HL-60 (cell line): ENCODE data around the gene MBNL1.
"Not testable (repeated sequence)": the region's sequence is repeated elsewhere in the genome, so short reads cannot be mapped to it uniquely, and the experiment has no call there.

Experiments
- CTCF ChIP-seq: IDR thresholded peaks from one replicate; pipeline ENCODE4 v1.5.1; 2011; ENCODE audit warnings: low read length, control low read depth, inconsistent platforms; ENCODE audit not compliant: insufficient read depth
- POLR2AphosphoS5 ChIP-seq: IDR thresholded peaks from 2 replicates; pipeline ENCODE4 v1.6.1; 2012; ENCODE audit warnings: low read depth
- REST ChIP-seq: IDR thresholded peaks from 2 replicates; pipeline ENCODE4 v1.6.1; 2012; ENCODE audit warnings: low read depth; ENCODE audit not compliant: insufficient replicate concordance
- SPI1 ChIP-seq: IDR thresholded peaks from 2 replicates; pipeline ENCODE4 v1.6.1; 2012; ENCODE audit warnings: low read depth, mild to moderate bottlenecking, borderline replicate concordance

- not testable (repeated sequence) for TF ChIP-seq CTCF, POLR2AphosphoS5, REST, SPI1
Observed at GRCh38 chr3:152372633-152373032, 103.9 kb downstream of the MBNL1 start.
